CD14-positive monocyte (primary cell): ENCODE results near the gene LIN9. TPM values are rescaled to one million over a fixed set of nuclear protein-coding genes. Genes with fewer than 3 reads are reported as not detected.

Experiments
- DNase-seq, 3 donors: peaks; one replicate each; pipeline ENCODE4 v3.0.0-alpha.2; 2011 to 2022
- H2AFZ ChIP-seq: 2 replicates; pipeline ENCODE4 v1.6.0; 2012; ENCODE audit warnings: mild to moderate bottlenecking, low read depth, low read length, inconsistent platforms; ENCODE audit not compliant: insufficient read depth, poor library complexity, severe bottlenecking
- H3K27ac ChIP-seq, 2 donors: 1 replicate in 1 of 2; 2 replicates in 1 of 2; pipeline ENCODE4 v1.5.1; 2012 to 2013; ENCODE audit warnings: low read length in 2 of 2, control low read depth in 1 of 2, inconsistent platforms in 1 of 2, low read depth in 1 of 2, mild to moderate bottlenecking in 1 of 2
- H3K27me3 ChIP-seq, 2 donors: one replicate each; pipeline versions ENCODE4 v1.6.0 to v1.6.1; 2011 to 2013; ENCODE audit warnings: low read length in 2 of 2; ENCODE audit not compliant: control insufficient read depth in 2 of 2, insufficient read depth in 2 of 2
- H3K36me3 ChIP-seq, 2 donors: replicated peaks in 1 of 2; 1 replicate in 1 of 2; 2 replicates in 1 of 2; pipeline versions ENCODE4 v1.5.1 to v1.6.1; 2012 to 2013; ENCODE audit warnings: low read length in 2 of 2, control low read depth in 1 of 2, inconsistent platforms in 1 of 2, mild to moderate bottlenecking in 1 of 2; ENCODE audit not compliant: insufficient read depth in 2 of 2, control insufficient read depth in 1 of 2
- H3K4me1 ChIP-seq, 2 donors: 1 replicate in 1 of 2; 2 replicates in 1 of 2; pipeline versions ENCODE4 v1.5.1 to v1.6.1; 2012 to 2013; ENCODE audit warnings: low read length in 2 of 2, control low read depth in 1 of 2, inconsistent platforms in 1 of 2, mild to moderate bottlenecking in 1 of 2, moderate library complexity in 1 of 2; ENCODE audit not compliant: insufficient read depth in 2 of 2, control insufficient read depth in 1 of 2
- H3K4me2 ChIP-seq: replicated peaks from 2 replicates; pipeline ENCODE3; 2012; ENCODE audit warnings: low read length, moderate library complexity, mild to moderate bottlenecking; ENCODE audit not compliant: poor library complexity, severe bottlenecking; ENCODE audit errors: extremely low read depth
- H3K4me3 ChIP-seq, 3 experiments: fragments of 200-600 bp in 1 of 3; sonication (generic) in 1 of 3; replicated peaks in 1 of 3; 1 replicate in 2 of 3; 2 replicates in 1 of 3; pipeline ENCODE4 v1.5.1; 2011 to 2013; ENCODE audit warnings: low read length in 3 of 3, mild to moderate bottlenecking in 3 of 3, control low read depth in 2 of 3, low read depth in 2 of 3, inconsistent platforms in 1 of 3, moderate library complexity in 1 of 3
- H3K79me2 ChIP-seq: 2 replicates; pipeline ENCODE4 v1.6.0; 2012; ENCODE audit warnings: mild to moderate bottlenecking, control low read depth, inconsistent platforms, low read length, moderate library complexity; ENCODE audit not compliant: insufficient read depth
- H3K9ac ChIP-seq: 2 replicates; pipeline ENCODE4 v1.6.0; 2017; ENCODE audit warnings: low read length, mild to moderate bottlenecking; ENCODE audit not compliant: insufficient read depth, poor library complexity, severe bottlenecking
- H3K9me3 ChIP-seq, 2 donors: replicated peaks in 1 of 2; 1 replicate in 1 of 2; 2 replicates in 1 of 2; pipeline versions ENCODE4 v1.5.1 to v1.6.1; 2012 to 2013; ENCODE audit warnings: low read length in 2 of 2, control low read depth in 1 of 2; ENCODE audit not compliant: control insufficient read depth in 1 of 2, insufficient read depth in 1 of 2
- H4K20me1 ChIP-seq: 2 replicates; pipeline ENCODE4 v1.6.0; 2012; ENCODE audit warnings: mild to moderate bottlenecking, low read length, control low read depth, moderate library complexity; ENCODE audit not compliant: insufficient read depth
- H3K27ac Mint-ChIP-seq, 7 donors: one replicate each; pipeline ENCODE4 v1.8.0; 2020; ENCODE audit warnings: mild to moderate bottlenecking in 7 of 7, mixed read lengths in 7 of 7, moderate library complexity in 6 of 7, inconsistent platforms in 2 of 7
- H3K27me3 Mint-ChIP-seq, 3 donors: one replicate each; pipeline ENCODE4 v1.8.0; 2021 to 2022; ENCODE audit warnings: low read depth in 3 of 3, mild to moderate bottlenecking in 3 of 3, mixed read lengths in 3 of 3, moderate library complexity in 3 of 3, inconsistent platforms in 1 of 3
- H3K36me3 Mint-ChIP-seq, 2 donors: one replicate each; pipeline ENCODE4 v1.8.0; 2020; ENCODE audit warnings: mixed read lengths in 2 of 2, inconsistent platforms in 1 of 2, mild to moderate bottlenecking in 1 of 2
- H3K4me1 Mint-ChIP-seq: one replicate; pipeline ENCODE4 v1.8.0; 2020; ENCODE audit warnings: mild to moderate bottlenecking, mixed read lengths
- H3K4me3 Mint-ChIP-seq, 2 donors: one replicate each; pipeline ENCODE4 v1.8.0; 2020; ENCODE audit warnings: mild to moderate bottlenecking in 2 of 2, mixed read lengths in 2 of 2, moderate library complexity in 1 of 2
- H3K9me3 Mint-ChIP-seq, 7 donors: one replicate each; pipeline ENCODE4 v1.8.0; 2020 to 2022; ENCODE audit warnings: mixed read lengths in 7 of 7, mild to moderate bottlenecking in 6 of 7, moderate library complexity in 6 of 7, inconsistent platforms in 2 of 7
- CTCF ChIP-seq: fragments of 200-600 bp; IDR thresholded peaks from one replicate; pipeline ENCODE4 v1.8.0; 2022; ENCODE audit warnings: antibody characterized with exemption, mild to moderate bottlenecking
- WGBS: methylation state at CpG from one replicate; pipeline ENCODE4 v1.1.5; 2013; ENCODE audit warnings: missing lambda C conversion rate; ENCODE audit not compliant: insufficient coverage; 5-methylcytosine and 5-hydroxymethylcytosine counted together
- intact Hi-C, 2 donors: fragments of 100-400 bp; cut with micrococcal nuclease; formaldehyde crosslinking; loops; one replicate each; pipeline versions ENCODE4 v1.15.0 to v1.15.1; 2023
- polyA plus RNA-seq, 3 donors: library from polyadenylated mRNA; depleted of rRNA in 1 of 3; unstranded in 2 of 3; stranded (reverse) in 1 of 3; fragments of 300-500 nt in 2 of 3; fragments of >200 nt in 1 of 3; fragmentation: Illumina TruSeq in 2 of 3; gene quantifications; 1 replicate in 2 of 3; 2 replicates in 1 of 3; pipeline ENCODE4 v1.2.3, GENCODE V29; 2012 to 2021

LIN9 gene
- polyA plus RNA-seq, 3 donors: 0.56 to 1.3 (median 0.76) TPM

GRCh38 chr1:226293553-226293920 lies 15.4 kb downstream of the LIN9 start:
- Mint-ChIP-seq H3K4me3 (no peak overlapping the region), H3K4me1 (no peaks in the 10 kb centered on the region), H3K9me3 (no peaks in the 10 kb centered on the region), H3K36me3 (peaks cover 25 to 54% of the 10 kb centered on the region in 2 donors), H3K27ac (peak overlapping the region in 1 of 7 donors; percentile 2), H3K27me3 (peaks cover 0 to 3% (median 2%) of the 10 kb centered on the region in 3 donors)
- WGBS: 100% methylated on average over 1 of the region's 4 CpGs
- no peaks in the 10 kb centered on the region for H3K9me3 ChIP-seq
- no peaks in the 10 kb centered on the region for H4K20me1 ChIP-seq
- H3K79me2 ChIP-seq: no peaks in the 10 kb centered on the region
- intact Hi-C loops: no loop called here
- H3K4me1 ChIP-seq: no peaks in the 10 kb centered on the region
- H3K9ac ChIP-seq: no peak overlapping the region
- TF ChIP-seq CTCF: no peak
- DNase-seq: no peak
- no peak overlapping the region for H3K4me2 ChIP-seq
- H3K27me3 ChIP-seq: no peaks in the 10 kb centered on the region
- H2AFZ ChIP-seq: no peak overlapping the region
- no peak overlapping the region for H3K4me3 ChIP-seq
- peaks cover 16 to 53% of the 10 kb centered on the region in 2 donors for H3K36me3 ChIP-seq
- no peak overlapping the region for H3K27ac ChIP-seq

GRCh38 chr1:226292874-226293552 lies 16.0 kb downstream of the LIN9 start:
- TF ChIP-seq CTCF: no peak
- no CpG with 5 or more reads among the region's 2 CpGs for WGBS
- Histone ChIP-seq H3K9ac (no peak overlapping the region), H3K27ac (no peak overlapping the region), H3K27me3 (no peaks in the 10 kb centered on the region), H2AFZ (no peak overlapping the region), H3K4me1 (no peaks in the 10 kb centered on the region), H3K36me3 (peaks cover 16 to 48% of the 10 kb centered on the region in 2 donors), H4K20me1 (no peaks in the 10 kb centered on the region), H3K4me2 (no peak overlapping the region), H3K9me3 (no peaks in the 10 kb centered on the region), H3K79me2 (no peaks in the 10 kb centered on the region), H3K4me3 (no peak overlapping the region)
- peaks cover 0 to 3% (median 2%) of the 10 kb centered on the region in 3 donors for H3K27me3 Mint-ChIP-seq
- H3K4me1 Mint-ChIP-seq: no peaks in the 10 kb centered on the region
- intact Hi-C loops: no loop called here
- H3K9me3 Mint-ChIP-seq: no peaks in the 10 kb centered on the region
- no peak overlapping the region for H3K4me3 Mint-ChIP-seq
- H3K27ac Mint-ChIP-seq: no peak overlapping the region
- no peak for DNase-seq
- H3K36me3 Mint-ChIP-seq: peaks cover 23 to 52% of the 10 kb centered on the region in 2 donors
